Inflammatory macrophage treated with lipopolysaccharide for 1 hour (primary cell): ENCODE results near the gene CSRNP3.

Experiments
- DNase-seq, 2 donors: peaks; one replicate each; pipeline ENCODE4 v3.0.0-alpha.2; 2020 to 2022

The CSRNP3 gene

GRCh38 chr2:165469417-165469816, at the start of gene CSRNP3:
Gene CSRNP3, plus strand, starts transcription at chr2:165469698. Its CDS starts 125,368 bp downstream, at chr2:165595066.
- DNase-seq: no peak

- DNase-seq: no peak
These were observed 49.3 kb upstream of the CSRNP3 start for GRCh38 chr2:165420231-165420630.

- DNase-seq: no peak
These were observed 46.4 kb upstream of the CSRNP3 start for GRCh38 chr2:165423081-165423480.

- no peak for DNase-seq
These were observed 43.9 kb upstream of the CSRNP3 start for GRCh38 chr2:165425556-165425955.

GRCh38 chr2:165427686-165428085, 41.8 kb upstream of the CSRNP3 start:
- DNase-seq: no peak

- no peak for DNase-seq
These were observed 40.6 kb upstream of the CSRNP3 start for GRCh38 chr2:165428926-165429325.

- no peak for DNase-seq
These were observed 38.5 kb upstream of the CSRNP3 start for GRCh38 chr2:165431014-165431413.

- DNase-seq: no peak
These were observed 37.1 kb upstream of the CSRNP3 start for GRCh38 chr2:165432234-165432966.

GRCh38 chr2:165434865-165435496, 34.5 kb upstream of the CSRNP3 start:
- DNase-seq: no peak

- DNase-seq: no peak
These were observed 33.9 kb upstream of the CSRNP3 start for GRCh38 chr2:165435611-165436010.

GRCh38 chr2:165436559-165436958, 32.9 kb upstream of the CSRNP3 start:
- DNase-seq: no peak

GRCh38 chr2:165440367-165440766, 29.1 kb upstream of the CSRNP3 start:
- DNase-seq: no peak

GRCh38 chr2:165443511-165443910, 26.0 kb upstream of the CSRNP3 start:
- no peak for DNase-seq

- no peak for DNase-seq
These were observed 21.1 kb upstream of the CSRNP3 start for GRCh38 chr2:165448406-165448805.

GRCh38 chr2:165450156-165450555, 19.3 kb upstream of the CSRNP3 start:
- no peak for DNase-seq

- no peak for DNase-seq
These were observed 17.2 kb upstream of the CSRNP3 start for GRCh38 chr2:165452327-165452726.

- DNase-seq: no peak
These were observed 15.9 kb upstream of the CSRNP3 start for GRCh38 chr2:165453561-165454094.

- no peak for DNase-seq
These were observed 14.6 kb upstream of the CSRNP3 start for GRCh38 chr2:165454905-165455304.

- no peak for DNase-seq
These were observed 13.5 kb upstream of the CSRNP3 start for GRCh38 chr2:165456027-165456426.

GRCh38 chr2:165462443-165462842, 7.1 kb upstream of the CSRNP3 start:
- DNase-seq: no peak

- DNase-seq: no peak
These were observed 3.1 kb upstream of the CSRNP3 start for GRCh38 chr2:165466386-165466785.

- DNase-seq: no peak
These were observed 1.6 kb upstream of the CSRNP3 start for GRCh38 chr2:165467921-165468320.

GRCh38 chr2:165470361-165470760, 863 bp downstream of the CSRNP3 start:
- no peak for DNase-seq

GRCh38 chr2:165471349-165471950, 2.0 kb downstream of the CSRNP3 start:
- no peak for DNase-seq
